ENCODE measurements around the gene RABGGTA. TPM values are rescaled to one million over a fixed set of nuclear protein-coding genes. Genes with fewer than 3 reads are reported as not detected.

The RABGGTA gene
- total RNA-seq, 4 donors from 2014 or later: 11.9 to 34.9 (median 22.6) TPM

GRCh38 chr14:24256960-24257359 lies 14.4 kb downstream of the RABGGTA start:
- TF ChIP-seq, protein P1, sequence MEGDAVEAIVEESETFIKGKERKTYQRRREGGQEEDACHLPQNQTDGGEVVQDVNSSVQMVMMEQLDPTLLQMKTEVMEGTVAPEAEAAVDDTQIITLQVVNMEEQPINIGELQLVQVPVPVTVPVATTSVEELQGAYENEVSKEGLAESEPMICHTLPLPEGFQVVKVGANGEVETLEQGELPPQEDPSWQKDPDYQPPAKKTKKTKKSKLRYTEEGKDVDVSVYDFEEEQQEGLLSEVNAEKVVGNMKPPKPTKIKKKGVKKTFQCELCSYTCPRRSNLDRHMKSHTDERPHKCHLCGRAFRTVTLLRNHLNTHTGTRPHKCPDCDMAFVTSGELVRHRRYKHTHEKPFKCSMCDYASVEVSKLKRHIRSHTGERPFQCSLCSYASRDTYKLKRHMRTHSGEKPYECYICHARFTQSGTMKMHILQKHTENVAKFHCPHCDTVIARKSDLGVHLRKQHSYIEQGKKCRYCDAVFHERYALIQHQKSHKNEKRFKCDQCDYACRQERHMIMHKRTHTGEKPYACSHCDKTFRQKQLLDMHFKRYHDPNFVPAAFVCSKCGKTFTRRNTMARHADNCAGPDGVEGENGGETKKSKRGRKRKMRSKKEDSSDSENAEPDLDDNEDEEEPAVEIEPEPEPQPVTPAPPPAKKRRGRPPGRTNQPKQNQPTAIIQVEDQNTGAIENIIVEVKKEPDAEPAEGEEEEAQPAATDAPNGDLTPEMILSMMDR (IDR thresholded peaks at IDR 0.05; ENCODE audit: low read depth): no peak

DNA sequence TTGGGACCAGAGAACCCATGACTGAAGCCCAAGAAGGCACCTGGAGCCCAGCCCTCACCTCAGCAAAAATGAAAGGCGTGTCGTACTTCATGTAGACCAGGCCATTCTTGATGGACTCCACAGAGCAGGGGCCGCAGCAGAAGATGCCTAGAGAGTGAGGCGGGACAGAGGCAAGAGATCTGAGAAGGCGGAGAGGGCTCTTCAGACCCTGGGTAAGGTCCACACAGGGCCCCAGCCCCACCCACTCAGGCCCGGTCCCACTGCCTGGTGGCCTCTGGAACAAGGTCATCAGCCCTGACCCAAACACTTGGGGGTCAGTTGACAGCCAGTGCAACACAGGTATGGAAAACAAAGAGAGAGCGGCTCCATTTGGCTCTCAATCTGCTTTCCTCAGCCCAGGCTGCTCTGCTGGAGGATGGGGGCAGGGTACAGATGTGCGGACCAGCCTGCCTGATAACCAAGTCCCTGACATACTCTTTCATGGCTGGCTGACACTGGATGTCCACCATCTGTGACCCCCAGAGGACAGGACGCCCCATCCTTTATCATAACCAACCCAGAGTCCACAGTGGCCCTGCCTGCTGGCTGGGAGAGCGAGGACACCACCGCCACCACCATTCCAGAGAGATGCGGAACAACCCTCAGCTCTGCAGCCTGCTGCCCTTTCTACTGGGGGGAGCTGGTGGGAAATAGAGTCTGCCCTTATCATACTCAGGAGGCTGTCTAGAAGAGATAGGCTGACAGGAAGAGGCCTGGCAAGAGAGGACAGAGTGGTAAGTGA lies 15.3 kb downstream of the RABGGTA start:
- TF ChIP-seq, protein P1 (IDR thresholded peaks at IDR 0.05; ENCODE audit: low read depth): no peak

GRCh38 chr14:24255438-24255837 lies 16.0 kb downstream of the RABGGTA start:
- TF ChIP-seq, protein P1 (IDR thresholded peaks at IDR 0.05; ENCODE audit: low read depth): no peak

GRCh38 chr14:24254630-24255392 lies 16.6 kb downstream of the RABGGTA start:
- TF ChIP-seq, protein P1 (IDR thresholded peaks at IDR 0.05; ENCODE audit: low read depth): no peak

DNA sequence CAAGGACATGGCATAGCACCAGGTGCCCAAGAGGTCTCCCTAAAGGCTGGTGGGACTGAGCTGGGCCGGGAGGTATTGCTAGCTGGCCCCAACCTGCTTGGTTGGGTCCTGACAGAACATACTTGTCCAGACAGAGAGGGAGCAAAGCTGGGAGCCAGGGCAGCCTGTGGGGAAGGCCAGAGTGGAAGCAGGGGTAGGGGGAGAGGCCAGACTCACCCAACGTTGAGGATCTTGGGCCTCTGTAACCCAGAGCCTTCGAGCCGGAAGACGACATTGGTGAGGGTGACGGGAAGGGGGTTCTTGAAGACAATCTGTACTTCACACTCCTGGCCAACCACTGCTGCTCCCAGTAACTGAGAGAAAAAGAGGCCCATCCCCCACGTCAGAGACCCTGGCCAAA lies 17.5 kb downstream of the RABGGTA start:
- TF ChIP-seq, protein P1 (IDR thresholded peaks at IDR 0.05; ENCODE audit: low read depth): no peak

GRCh38 chr14:24252289-24253124 lies 18.9 kb downstream of the RABGGTA start:
- TF ChIP-seq, protein P1 (IDR thresholded peaks at IDR 0.05; ENCODE audit: low read depth): no peak
